Stimulated activated naive B cell treated with anti-CD40 and anti-IgM and Interleukin-4, amounts not matched to agents 10 μg/mL and 1 μg/mL and 100 μg/mL, for 72 hours (primary cell): Measurements from ENCODE around the gene TIA1.
A peak's percentile ranks its signal among the peaks of the same experiment; 100 is the strongest.
"Not testable (repeated sequence)": the region's sequence is repeated elsewhere in the genome, so short reads cannot be mapped to it uniquely, and the experiment has no call there.

Source experiments
- ATAC-seq, 2 donors: fragments of 150-1000 bp; cut with Tn5 transposase; replicated peaks; 2 replicates each; pipeline ENCODE4 v1.10.0; 2021; ENCODE audit warnings: moderate library complexity in 1 of 2
- DNase-seq: peaks from one replicate; pipeline ENCODE4 v3.0.0; 2021
- H3K27ac Mint-ChIP-seq: one replicate; pipeline ENCODE4 v1.8.0; 2022; ENCODE audit warnings: mild to moderate bottlenecking, mixed read lengths
- H3K27me3 Mint-ChIP-seq, 2 donors: one replicate each; pipeline ENCODE4 v1.8.0; 2022; ENCODE audit warnings: mixed read lengths in 2 of 2
- H3K36me3 Mint-ChIP-seq, 2 donors: one replicate each; pipeline ENCODE4 v1.8.0; 2022; ENCODE audit warnings: mixed read lengths in 2 of 2, mild to moderate bottlenecking in 1 of 2
- H3K4me1 Mint-ChIP-seq, 2 donors: one replicate each; pipeline ENCODE4 v1.8.0; 2022; ENCODE audit warnings: mixed read lengths in 2 of 2, mild to moderate bottlenecking in 1 of 2
- H3K4me3 Mint-ChIP-seq, 2 donors: one replicate each; pipeline ENCODE4 v1.8.0; 2022; ENCODE audit warnings: mild to moderate bottlenecking in 2 of 2, mixed read lengths in 2 of 2, moderate library complexity in 1 of 2
- H3K9me3 Mint-ChIP-seq, 2 donors: one replicate each; pipeline ENCODE4 v1.8.0; 2022; ENCODE audit warnings: mixed read lengths in 2 of 2, mild to moderate bottlenecking in 1 of 2

Gene TIA1

GRCh38 chr2:70202236-70202806 is 46.1 kb downstream of the TIA1 start:
- no peaks in the 10 kb centered on the region for H3K4me1 Mint-ChIP-seq
- ATAC-seq = no peak
- H3K27me3 Mint-ChIP-seq = peaks cover 0 to 4% of the 10 kb centered on the region in 2 donors
- H3K9me3 Mint-ChIP-seq = peaks cover 0 to 2% of the 10 kb centered on the region in 2 donors
- no peak overlapping the region for H3K4me3 Mint-ChIP-seq
- H3K36me3 Mint-ChIP-seq = no peaks in the 10 kb centered on the region
- DNase-seq = no peak
- H3K27ac Mint-ChIP-seq = peak overlapping the region; percentile 5

GRCh38 chr2:70201831-70202230 is 46.6 kb downstream of the TIA1 start:
- no peaks in the 10 kb centered on the region for H3K36me3 Mint-ChIP-seq
- no peak overlapping the region for H3K27ac Mint-ChIP-seq
- H3K4me1 Mint-ChIP-seq = no peaks in the 10 kb centered on the region
- no peak for ATAC-seq
- no peak overlapping the region for H3K4me3 Mint-ChIP-seq
- H3K27me3 Mint-ChIP-seq = peaks cover 0 to 4% of the 10 kb centered on the region in 2 donors
- peaks cover 0 to 2% of the 10 kb centered on the region in 2 donors for H3K9me3 Mint-ChIP-seq
- DNase-seq = no peak

DNA sequence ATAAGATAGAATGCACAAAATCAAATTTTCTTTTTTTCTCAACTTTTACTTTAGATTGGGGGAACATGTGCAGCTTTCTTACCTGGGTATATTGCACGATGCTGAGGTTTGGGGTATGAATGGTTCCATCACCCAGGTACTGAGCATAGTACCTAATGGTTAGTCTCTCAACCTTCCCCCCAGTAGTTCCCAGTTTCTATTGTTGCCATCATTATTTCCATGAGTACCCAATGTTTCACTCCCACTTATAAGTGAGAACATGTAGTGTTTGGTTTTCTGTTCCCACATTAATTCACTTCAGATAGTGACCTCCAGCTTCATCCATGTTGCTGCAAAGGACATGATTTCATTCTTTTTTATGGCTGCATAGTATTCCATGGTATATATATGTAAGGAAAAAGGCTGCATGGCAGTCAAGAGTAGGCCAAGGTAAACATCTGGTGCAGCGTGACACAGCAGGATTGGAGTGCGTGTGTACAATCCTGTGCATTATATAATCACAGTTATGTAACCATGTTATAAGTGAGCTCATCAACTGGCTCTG is 47.1 kb downstream of the TIA1 start:
- Mint-ChIP-seq H3K27me3 (peaks cover 0 to 4% of the 10 kb centered on the region in 2 donors), H3K9me3 (peaks cover 0 to 2% of the 10 kb centered on the region in 2 donors), H3K27ac (no peak overlapping the region), H3K4me1 (no peaks in the 10 kb centered on the region), H3K4me3 (no peak overlapping the region), H3K36me3 (no peaks in the 10 kb centered on the region)
- ATAC-seq (no peak), DNase-seq (no peak)

GRCh38 chr2:70199320-70199864 is 49.0 kb downstream of the TIA1 start:
- DNase-seq = no peak
- no peak for ATAC-seq
- H3K36me3 Mint-ChIP-seq = no peaks in the 10 kb centered on the region
- peaks cover 0 to 2% of the 10 kb centered on the region in 2 donors for H3K9me3 Mint-ChIP-seq
- no peak overlapping the region for H3K4me3 Mint-ChIP-seq
- H3K4me1 Mint-ChIP-seq = no peaks in the 10 kb centered on the region
- H3K27me3 Mint-ChIP-seq = peaks cover 0 to 4% of the 10 kb centered on the region in 2 donors
- H3K27ac Mint-ChIP-seq = no peak overlapping the region

DNA sequence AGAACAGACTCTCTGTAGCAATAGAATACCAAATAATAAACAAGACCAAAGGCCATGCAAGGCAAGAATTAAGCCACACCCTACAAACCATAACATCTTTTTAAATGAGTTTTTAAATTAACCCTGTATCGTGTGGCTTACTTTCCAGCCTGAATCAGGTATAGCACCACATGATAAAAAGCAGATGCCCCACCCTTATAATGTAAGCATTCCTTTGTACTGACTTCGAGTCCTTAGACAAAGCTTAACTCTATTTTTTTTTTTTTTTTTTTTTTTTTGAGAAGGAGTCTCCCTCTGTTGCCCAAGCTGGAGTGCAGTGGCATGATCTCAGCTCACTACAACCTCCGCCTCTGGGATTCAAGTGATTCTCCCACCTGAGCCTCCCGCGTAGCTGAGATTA is 55.9 kb downstream of the TIA1 start:
- no peak for ATAC-seq
- Mint-ChIP-seq H3K4me1 (peaks cover 10 to 16% of the 10 kb centered on the region in 2 donors), H3K27ac (no peak overlapping the region), H3K9me3 (no peaks in the 10 kb centered on the region), H3K36me3 (peaks cover 0 to 3% of the 10 kb centered on the region in 2 donors), H3K4me3 (no peak overlapping the region), H3K27me3 (no peaks in the 10 kb centered on the region)
- DNase-seq = no peak

- peak overlapping the region; percentile 91 to 93 for H3K4me3 Mint-ChIP-seq
- peaks cover 10 to 16% of the 10 kb centered on the region in 2 donors for H3K4me1 Mint-ChIP-seq
- peak overlapping the region; percentile 99 for H3K27ac Mint-ChIP-seq
- H3K36me3 Mint-ChIP-seq = peaks cover 0 to 3% of the 10 kb centered on the region in 2 donors
- DNase-seq (no peak), ATAC-seq (no peak)
- no peaks in the 10 kb centered on the region for H3K9me3 Mint-ChIP-seq
- H3K27me3 Mint-ChIP-seq = no peaks in the 10 kb centered on the region
These were observed 57.1 kb downstream of the TIA1 start for GRCh38 chr2:70191244-70191735.

GRCh38 chr2:70190418-70191243 is 57.8 kb downstream of the TIA1 start, which contains the start of gene C2orf42:
Gene C2orf42, minus strand, starts transcription at chr2:70191019. Its CDS starts 9,034 bp downstream, at chr2:70181985.
- ATAC-seq = peak; percentile 85 to 88
- H3K9me3 Mint-ChIP-seq = no peaks in the 10 kb centered on the region

DNA sequence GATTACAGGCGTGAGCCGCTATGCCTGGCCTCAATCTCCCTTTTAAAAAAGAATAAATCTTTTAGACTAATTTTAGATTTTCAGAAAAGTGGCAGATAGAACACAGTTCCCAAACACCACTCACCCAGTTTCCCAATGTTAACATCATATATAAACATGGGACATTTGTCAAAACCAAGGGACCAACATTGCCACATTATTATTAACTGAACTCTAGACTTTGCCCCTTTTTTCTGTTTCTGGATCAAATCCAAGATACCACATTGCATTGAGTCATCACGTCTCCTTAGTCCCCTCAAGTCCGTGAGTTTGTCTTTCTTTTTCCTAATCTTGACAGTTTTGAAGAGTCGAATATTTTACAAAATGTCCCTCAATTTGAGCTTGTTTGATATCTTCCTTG is 60.0 kb downstream of the TIA1 start:
- Mint-ChIP-seq H3K9me3 (no peaks in the 10 kb centered on the region), H3K27me3 (no peaks in the 10 kb centered on the region), H3K36me3 (peaks cover 0 to 3% of the 10 kb centered on the region in 2 donors), H3K4me1 (peaks cover 10 to 16% of the 10 kb centered on the region in 2 donors), H3K27ac (no peak overlapping the region), H3K4me3 (no peak overlapping the region)
- ATAC-seq (no peak), DNase-seq (no peak)

More at GRCh38 chr2:70190418-70191243, 57.8 kb downstream of the TIA1 start, which contains the start of gene C2orf42:
- peak within 1 kb of the TSS; percentile 99 for H3K27ac Mint-ChIP-seq
- peak within 1 kb of the TSS; percentile 91 to 93 for H3K4me3 Mint-ChIP-seq
- H3K4me1 Mint-ChIP-seq = peaks cover 10 to 16% of the 10 kb centered on the region in 2 donors
- peaks cover 0 to 3% of the 10 kb centered on the region in 2 donors for H3K36me3 Mint-ChIP-seq
- H3K27me3 Mint-ChIP-seq = no peaks in the 10 kb centered on the region
- peak; percentile 97 for DNase-seq

DNA sequence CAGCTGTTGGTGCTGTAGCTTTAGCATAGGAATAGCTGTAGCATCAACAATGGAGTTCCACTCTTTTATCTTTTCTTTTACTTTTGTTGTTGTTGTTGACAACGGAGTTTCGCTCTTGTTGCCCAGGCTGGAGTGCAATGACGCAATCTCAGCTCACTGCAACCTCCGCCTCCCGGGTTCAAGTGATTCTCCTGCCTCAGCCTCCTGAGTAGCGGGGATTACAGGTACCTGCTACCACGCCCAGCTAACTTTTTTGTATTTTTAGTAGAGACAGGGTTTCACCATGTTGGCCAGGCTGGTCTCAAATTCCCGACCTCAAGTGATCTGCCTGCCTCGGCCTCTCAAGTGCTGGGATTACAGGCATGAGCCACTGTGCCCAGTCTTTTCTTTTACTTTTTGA is 61.3 kb downstream of the TIA1 start:
- H3K4me3 Mint-ChIP-seq, ATAC-seq, H3K36me3 Mint-ChIP-seq, H3K9me3 Mint-ChIP-seq, DNase-seq, H3K27ac Mint-ChIP-seq, H3K27me3 Mint-ChIP-seq: not testable (repeated sequence)
- H3K4me1 Mint-ChIP-seq = peaks cover 10 to 16% of the 10 kb centered on the region in 2 donors

GRCh38 chr2:70182689-70183088 is 65.7 kb downstream of the TIA1 start:
- Mint-ChIP-seq H3K36me3 (peaks cover 15 to 18% of the 10 kb centered on the region in 2 donors), H3K9me3 (no peaks in the 10 kb centered on the region), H3K4me3 (no peak overlapping the region), H3K27ac (peak overlapping the region; percentile 34), H3K27me3 (no peaks in the 10 kb centered on the region), H3K4me1 (peaks cover 0 to 7% of the 10 kb centered on the region in 2 donors)
- no peak for ATAC-seq
- DNase-seq = no peak

GRCh38 chr2:70181363-70181956 is 67.0 kb downstream of the TIA1 start:
- Mint-ChIP-seq H3K9me3 (no peaks in the 10 kb centered on the region), H3K4me3 (peak overlapping the region in 1 of 2 donors; percentile 30), H3K4me1 (peaks cover 0 to 7% of the 10 kb centered on the region in 2 donors), H3K36me3 (peaks cover 15 to 26% of the 10 kb centered on the region in 2 donors), H3K27ac (peak overlapping the region; percentile 51), H3K27me3 (no peaks in the 10 kb centered on the region)
- ATAC-seq (peak; percentile 64 to 73), DNase-seq (peak; percentile 13)

DNA sequence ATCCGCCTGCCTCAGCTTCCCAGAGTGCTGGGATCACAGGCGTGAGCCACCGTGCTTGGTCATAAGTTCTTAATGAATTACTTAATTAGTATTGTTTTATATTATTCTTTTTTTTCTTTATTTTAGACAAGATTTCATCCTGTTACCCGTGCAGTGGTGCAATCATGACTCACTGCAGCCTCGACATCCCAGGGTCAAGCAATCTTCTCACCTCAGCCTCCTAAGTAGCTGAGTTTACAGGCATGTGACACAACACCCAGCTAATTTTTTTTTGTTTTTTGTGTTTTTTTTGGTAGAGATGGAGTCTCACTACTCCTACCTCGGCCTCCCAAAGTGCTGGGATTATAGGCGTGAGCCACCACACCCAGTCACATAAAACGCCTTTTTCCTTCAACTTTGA is 74.9 kb downstream of the TIA1 start:
- H3K27ac Mint-ChIP-seq = no peak overlapping the region
- no peak for ATAC-seq
- H3K36me3 Mint-ChIP-seq = peaks cover 15 to 35% of the 10 kb centered on the region in 2 donors
- H3K4me1 Mint-ChIP-seq = no peaks in the 10 kb centered on the region
- no peak overlapping the region for H3K4me3 Mint-ChIP-seq
- no peaks in the 10 kb centered on the region for H3K27me3 Mint-ChIP-seq
- H3K9me3 Mint-ChIP-seq = no peaks in the 10 kb centered on the region
- DNase-seq = no peak

DNA sequence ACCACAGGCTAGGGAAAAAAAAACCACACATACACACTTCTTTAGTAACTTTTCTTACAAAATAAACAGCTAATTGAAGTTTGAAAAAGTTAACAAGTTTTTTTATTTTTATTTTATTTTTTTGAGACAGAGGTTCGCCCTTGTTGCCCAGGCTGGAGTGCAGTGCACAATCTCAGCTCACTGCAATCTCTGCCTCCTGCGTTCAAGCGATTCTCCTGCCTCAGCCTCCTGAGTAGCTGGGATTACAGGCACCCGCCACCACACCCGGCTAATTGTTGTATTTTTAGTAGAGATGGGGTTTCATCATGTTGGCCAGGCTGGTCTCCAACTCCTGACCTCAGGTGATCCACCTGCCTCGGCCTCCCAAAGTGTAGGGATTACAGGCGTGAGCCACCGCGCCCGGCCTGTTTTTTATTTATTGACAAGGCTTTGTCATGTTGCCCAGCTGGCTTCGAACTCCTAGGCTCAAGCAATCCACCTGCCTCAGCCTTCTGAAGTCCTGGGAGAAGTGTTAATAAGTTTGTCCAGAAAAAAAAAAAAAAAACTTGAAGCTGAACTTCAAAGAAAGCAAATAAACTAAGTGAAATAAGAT is 78.7 kb downstream of the TIA1 start:
- not testable (repeated sequence) for H3K9me3 Mint-ChIP-seq, H3K4me3 Mint-ChIP-seq, H3K4me1 Mint-ChIP-seq, DNase-seq, ATAC-seq, H3K27me3 Mint-ChIP-seq, H3K27ac Mint-ChIP-seq
- peaks cover 29 to 39% of the 10 kb centered on the region in 2 donors for H3K36me3 Mint-ChIP-seq
